BJ (cell line): ENCODE results near the gene HASPIN. TPM values are rescaled to one million over a fixed set of nuclear protein-coding genes. Genes with fewer than 3 reads are reported as not detected.
"Not testable (repeated sequence)": the region's sequence is repeated elsewhere in the genome, so short reads cannot be mapped to it uniquely, and the experiment has no call there.

ENCODE experiments used
- CTCF ChIA-PET: fragments of 350-600 bp; formaldehyde crosslinking; extraction: SDS; loops from one replicate; lab custom pipeline; 2021; ENCODE audit warnings: antibody characterized with exemption, inconsistent platforms; lab: Yijun Ruan, JAX
- POLR2A ChIA-PET: fragments of 300-600 bp; sonication (Branson Sonifier 250); formaldehyde crosslinking; extraction: SDS; loops from one replicate; lab custom pipeline; 2021; ENCODE audit warnings: antibody characterized with exemption; lab: Charles Lee
- DNase-seq: peaks from one replicate; pipeline ENCODE4 v3.0.0-alpha.2; 2011; ENCODE audit warnings: low read depth
- H3K27me3 ChIP-seq: 2 replicates; pipeline ENCODE4 v1.6.0; 2011; ENCODE audit warnings: low read length; ENCODE audit not compliant: control insufficient read depth, insufficient read depth
- H3K36me3 ChIP-seq: 2 replicates; pipeline ENCODE4 v1.5.1; 2011; ENCODE audit warnings: low read length; ENCODE audit not compliant: control insufficient read depth, insufficient read depth
- H3K4me3 ChIP-seq: 2 replicates; pipeline ENCODE4 v1.5.1; 2011; ENCODE audit warnings: low read depth, mild to moderate bottlenecking, control low read depth, low read length
- polyA plus RNA-seq: library from polyadenylated mRNA; depleted of rRNA; stranded (reverse); fragments of >200 nt; gene quantifications from 2 replicates; pipeline ENCODE4 v1.2.3, GENCODE V29; 2011
- TF ChIP-seq, protein P1 (sequence below): IDR thresholded peaks from 2 replicates; pipeline ENCODE4 v1.5.1; 2011; ENCODE audit warnings: low read depth, mild to moderate bottlenecking, control low read depth, inconsistent platforms, low read length, moderate library complexity; ENCODE audit not compliant: insufficient read depth

HASPIN gene
- polyA plus RNA-seq, 1 experiment: 2.1 TPM

DNA sequence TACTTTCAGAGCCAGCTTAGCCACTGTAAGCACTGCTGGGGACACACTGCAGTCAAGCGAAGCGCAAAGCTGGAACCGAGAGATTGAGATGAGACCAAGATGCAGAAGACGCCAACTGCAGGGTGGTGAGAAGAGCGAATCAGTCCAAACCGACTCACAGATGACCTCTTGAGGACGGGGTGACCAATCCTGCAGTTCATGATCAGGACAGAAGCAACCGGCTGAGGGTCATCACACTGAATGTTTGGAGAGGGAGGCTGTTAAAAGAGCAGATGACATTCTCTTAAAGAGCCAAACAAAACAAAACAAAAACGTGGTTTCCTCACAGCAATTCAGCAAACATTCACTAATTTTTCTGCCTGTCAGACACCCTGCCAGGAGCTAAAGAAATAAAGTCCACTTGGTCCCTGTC is 8.5 kb downstream of the HASPIN start:
- ChIA-PET CTCF (interaction anchor here (0.5 to 10.2 kb wide), 7 partner anchors 9 to 114 kb away, joined by 3 to 160 read pairs (median 4); partner anchors contain the start of genes HASPIN and NCBP3), POLR2A (no interaction called here)
- TF ChIP-seq, protein P1, sequence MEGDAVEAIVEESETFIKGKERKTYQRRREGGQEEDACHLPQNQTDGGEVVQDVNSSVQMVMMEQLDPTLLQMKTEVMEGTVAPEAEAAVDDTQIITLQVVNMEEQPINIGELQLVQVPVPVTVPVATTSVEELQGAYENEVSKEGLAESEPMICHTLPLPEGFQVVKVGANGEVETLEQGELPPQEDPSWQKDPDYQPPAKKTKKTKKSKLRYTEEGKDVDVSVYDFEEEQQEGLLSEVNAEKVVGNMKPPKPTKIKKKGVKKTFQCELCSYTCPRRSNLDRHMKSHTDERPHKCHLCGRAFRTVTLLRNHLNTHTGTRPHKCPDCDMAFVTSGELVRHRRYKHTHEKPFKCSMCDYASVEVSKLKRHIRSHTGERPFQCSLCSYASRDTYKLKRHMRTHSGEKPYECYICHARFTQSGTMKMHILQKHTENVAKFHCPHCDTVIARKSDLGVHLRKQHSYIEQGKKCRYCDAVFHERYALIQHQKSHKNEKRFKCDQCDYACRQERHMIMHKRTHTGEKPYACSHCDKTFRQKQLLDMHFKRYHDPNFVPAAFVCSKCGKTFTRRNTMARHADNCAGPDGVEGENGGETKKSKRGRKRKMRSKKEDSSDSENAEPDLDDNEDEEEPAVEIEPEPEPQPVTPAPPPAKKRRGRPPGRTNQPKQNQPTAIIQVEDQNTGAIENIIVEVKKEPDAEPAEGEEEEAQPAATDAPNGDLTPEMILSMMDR: peak; percentile 23; the same call in 1 of the 2 replicates
- no peak overlapping the region for H3K4me3 ChIP-seq
- DNase-seq: no peak
- H3K27me3 ChIP-seq: no peaks in the 10 kb centered on the region
- H3K36me3 ChIP-seq: no peaks in the 10 kb centered on the region

DNA sequence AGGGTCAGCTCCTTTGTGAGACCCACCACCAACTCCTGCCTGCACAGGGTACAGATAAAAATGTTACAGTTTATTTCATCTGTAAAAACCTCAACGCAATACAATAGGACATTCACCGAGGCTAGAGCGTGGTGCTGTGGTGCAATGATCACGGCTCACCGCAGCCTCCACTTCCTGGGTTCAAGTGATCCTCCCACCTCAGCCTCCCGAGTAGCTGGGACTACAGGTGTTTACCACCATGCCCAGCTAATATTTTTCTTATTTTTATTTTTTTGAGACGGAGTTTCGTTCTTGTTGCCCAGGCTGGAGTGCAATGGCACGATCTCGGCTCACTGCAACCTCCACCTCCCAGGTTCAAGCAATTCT is 11.2 kb downstream of the HASPIN start:
- POLR2A ChIA-PET: not testable (repeated sequence)
- CTCF ChIA-PET: interaction anchor here (0.6 to 10.2 kb wide), 16 partner anchors 9 to 1131 kb away, joined by 3 to 160 read pairs (median 5); partner anchors contain the start of genes HASPIN and NCBP3

GRCh38 chr17:3735515-3735914 is 11.8 kb downstream of the HASPIN start:
- Histone ChIP-seq H3K4me3 (no peak overlapping the region), H3K27me3 (no peaks in the 10 kb centered on the region), H3K36me3 (no peaks in the 10 kb centered on the region)
- ChIA-PET POLR2A (no interaction called here), CTCF (interaction anchor here (0.6 to 10.2 kb wide), 13 partner anchors 8 to 732 kb away, joined by 3 to 160 read pairs (median 6); partner anchors contain the start of genes HASPIN and NCBP3)
- TF ChIP-seq, protein P1: no peak
- no peak for DNase-seq

More for the DNA sequence above, 11.2 kb downstream of the HASPIN start:
- not testable (repeated sequence) for H3K27me3 ChIP-seq, H3K4me3 ChIP-seq, DNase-seq, H3K36me3 ChIP-seq

GRCh38 chr17:3738562-3739295 is 15.0 kb downstream of the HASPIN start:
- POLR2A ChIA-PET: no interaction called here
- DNase-seq: no peak

DNA sequence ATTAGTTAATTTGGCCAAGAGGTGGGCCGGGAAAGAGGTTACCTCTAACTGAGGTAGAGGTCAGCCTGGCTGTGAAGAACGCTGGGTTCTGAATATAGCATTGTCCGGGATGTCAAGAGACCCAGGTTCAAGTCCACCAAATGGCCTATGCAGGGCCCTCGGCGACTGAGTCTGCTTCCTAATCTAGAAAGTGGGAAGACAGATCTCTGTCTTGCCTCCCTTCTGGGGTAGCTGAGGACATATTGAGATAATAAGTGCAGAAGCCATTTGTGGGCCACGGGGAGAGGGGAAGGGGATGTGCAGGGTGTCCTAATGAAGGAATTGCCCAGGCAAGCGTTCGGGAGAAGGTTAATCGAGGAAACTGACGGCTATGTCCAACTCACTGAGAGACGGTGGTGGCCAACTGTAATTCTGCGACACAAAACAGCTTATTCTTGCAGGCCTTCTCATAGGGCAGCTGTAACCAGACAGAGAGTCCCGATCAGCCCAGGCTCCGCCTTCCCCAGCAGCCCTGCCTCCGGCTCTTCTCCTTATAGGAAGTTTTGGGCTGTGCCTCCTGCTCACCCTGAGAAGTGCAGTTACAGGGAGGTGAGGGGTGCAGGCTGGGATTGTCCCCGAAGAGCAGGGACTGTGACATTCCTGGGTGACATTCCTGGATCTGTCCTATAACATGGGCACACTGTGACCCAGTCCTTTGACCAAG is 15.9 kb downstream of the HASPIN start:
- POLR2A ChIA-PET: no interaction called here
- CTCF ChIA-PET: interaction anchor here (0.9 to 10.2 kb wide), 5 partner anchors 64 to 175 kb away, joined by 3 to 160 read pairs (median 3); no protein-coding TSS in a partner anchor
- no peaks in the 10 kb centered on the region for H3K36me3 ChIP-seq
- H3K27me3 ChIP-seq: no peaks in the 10 kb centered on the region
- TF ChIP-seq, protein P1: no peak
- H3K4me3 ChIP-seq: no peak overlapping the region
- no peak for DNase-seq

More at GRCh38 chr17:3738562-3739295, 15.0 kb downstream of the HASPIN start:
- H3K4me3 ChIP-seq: no peak overlapping the region
- no peaks in the 10 kb centered on the region for H3K36me3 ChIP-seq
- CTCF ChIA-PET: interaction anchor here (0.6 to 10.2 kb wide), 22 partner anchors 9 to 556 kb away, joined by 3 to 160 read pairs (median 8); partner anchors contain the start of genes HASPIN, ITGAE and NCBP3
- no peaks in the 10 kb centered on the region for H3K27me3 ChIP-seq
- TF ChIP-seq, protein P1: no peak
